ENCODE results near the gene NUB1.

Gene NUB1

DNA sequence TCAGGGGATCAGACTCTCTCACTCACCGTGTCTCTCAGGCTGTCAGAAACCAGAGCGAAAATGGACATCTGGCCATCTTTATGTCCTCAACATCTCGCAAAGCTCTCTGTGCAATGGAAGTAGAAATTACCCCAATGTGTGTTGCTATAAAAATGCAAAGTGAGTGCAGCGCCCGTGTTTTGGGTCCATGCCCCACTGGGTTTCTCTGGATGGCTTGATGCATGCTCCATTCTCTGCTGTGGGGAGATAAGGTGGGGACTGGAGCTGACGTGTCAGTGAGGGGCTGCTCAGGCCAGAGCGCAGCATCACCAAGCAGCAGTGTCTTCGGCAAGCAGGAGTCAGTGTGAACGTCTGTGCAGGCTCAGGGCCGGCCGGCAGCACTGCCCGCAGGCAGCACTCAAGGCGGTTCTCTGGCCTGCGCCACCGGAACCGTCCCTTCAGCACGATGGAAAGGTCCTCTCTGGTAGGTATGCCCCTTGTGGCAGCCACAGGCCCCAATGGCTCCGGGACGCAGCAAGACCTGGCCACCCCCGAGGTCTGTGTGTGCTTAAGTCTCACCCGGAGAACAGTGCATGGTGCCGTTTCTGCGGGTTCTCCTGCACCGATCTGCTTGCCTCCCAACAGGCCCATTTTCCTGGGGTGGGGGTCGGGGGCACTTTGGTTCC, 38.1 kb downstream of the NUB1 start:
- no peak for DNase-seq

DNA sequence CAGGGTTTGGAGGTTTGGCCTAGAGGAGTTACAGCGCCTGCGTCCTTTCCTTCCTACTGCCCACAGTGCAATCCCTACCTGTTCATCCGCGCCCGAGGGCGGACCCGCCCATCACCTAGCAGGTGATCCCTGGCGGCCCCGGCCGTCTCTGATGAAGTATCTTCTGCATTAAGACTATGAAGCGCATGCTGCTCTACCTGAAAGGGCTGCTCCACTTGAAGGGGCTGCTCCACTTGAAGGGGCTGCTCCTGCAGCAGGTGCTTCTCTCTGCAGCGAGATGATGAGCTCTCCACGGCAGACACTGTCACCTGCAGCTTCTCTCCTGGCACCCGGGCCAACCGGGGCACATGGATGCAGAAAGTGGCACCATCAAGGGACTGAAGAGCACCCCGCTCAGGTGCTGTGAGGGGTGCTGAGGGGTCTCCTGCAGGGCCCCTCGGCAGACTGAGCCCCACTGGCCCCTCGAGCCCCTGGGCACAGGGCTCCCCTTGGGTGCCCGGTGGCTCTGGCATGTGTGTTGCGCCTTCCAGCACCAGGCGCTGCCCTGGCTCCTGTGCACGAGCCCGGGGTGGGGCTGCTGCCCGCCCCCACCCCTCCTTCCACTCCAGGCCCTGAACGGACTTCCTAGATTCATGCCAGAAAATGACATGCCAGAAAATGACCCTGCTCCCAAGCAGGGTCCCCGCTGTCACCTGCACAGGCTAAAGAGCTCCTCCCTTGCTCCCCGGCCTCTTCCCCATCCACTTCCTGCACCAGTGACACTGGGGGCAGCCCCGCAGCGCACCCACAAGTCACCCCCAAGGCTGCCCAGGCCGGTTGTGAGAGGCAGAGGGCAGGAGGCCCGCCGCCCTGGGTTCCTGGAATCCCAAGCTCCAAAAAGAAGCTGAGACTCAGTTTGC, 38.8 kb downstream of the NUB1 start:
- no peak for DNase-seq

DNA sequence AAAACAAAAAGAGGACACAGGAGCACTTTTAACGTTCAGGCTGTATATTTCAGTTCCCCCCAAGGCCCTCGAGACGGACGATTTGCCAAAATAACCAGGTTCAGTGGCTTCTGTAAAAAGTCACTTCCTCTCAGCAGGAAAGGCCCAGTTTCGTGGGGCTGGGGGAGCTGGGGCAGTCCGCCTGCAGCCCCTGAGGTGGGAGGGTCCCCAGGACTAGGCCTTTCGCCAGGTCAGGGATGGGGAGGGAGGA, 39.4 kb downstream of the NUB1 start:
- no peak for DNase-seq

DNA sequence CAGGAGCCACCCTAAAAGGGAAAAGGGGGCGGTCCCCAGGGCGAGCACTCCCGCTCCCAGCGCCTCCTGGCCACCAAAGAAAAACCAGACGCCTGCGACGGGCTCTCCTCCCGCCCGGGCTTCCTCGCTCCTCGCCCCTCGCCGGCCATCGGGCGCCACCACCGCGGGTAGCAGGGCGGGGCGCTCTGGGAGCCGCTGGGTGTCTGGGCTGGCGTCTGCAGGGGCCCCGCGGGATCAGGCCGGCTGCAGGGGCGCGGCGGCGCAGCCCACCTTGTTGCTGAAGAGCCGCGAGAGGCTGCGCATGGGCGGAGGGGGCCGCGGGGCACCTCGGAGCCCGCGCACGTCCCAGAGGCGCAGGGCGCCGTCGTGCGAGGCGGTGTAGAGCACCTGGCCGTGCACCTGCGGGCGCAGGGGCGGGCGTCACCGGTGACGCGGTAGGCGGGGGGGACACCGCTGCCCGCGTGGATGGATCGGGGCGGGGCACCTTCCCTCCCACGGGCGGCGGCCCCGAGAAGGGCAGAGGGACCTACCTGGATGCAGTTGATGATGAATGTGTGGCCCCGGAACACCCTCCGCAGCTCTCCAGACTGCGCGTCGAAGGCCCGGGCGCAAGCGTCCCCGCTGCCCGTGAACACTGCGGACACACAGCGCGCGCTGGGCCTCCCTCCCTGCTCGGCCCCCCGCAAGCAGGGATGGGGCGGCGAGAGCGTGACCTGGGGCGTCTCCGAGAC, 39.9 kb downstream of the NUB1 start:
- DNase-seq: no peak

DNA sequence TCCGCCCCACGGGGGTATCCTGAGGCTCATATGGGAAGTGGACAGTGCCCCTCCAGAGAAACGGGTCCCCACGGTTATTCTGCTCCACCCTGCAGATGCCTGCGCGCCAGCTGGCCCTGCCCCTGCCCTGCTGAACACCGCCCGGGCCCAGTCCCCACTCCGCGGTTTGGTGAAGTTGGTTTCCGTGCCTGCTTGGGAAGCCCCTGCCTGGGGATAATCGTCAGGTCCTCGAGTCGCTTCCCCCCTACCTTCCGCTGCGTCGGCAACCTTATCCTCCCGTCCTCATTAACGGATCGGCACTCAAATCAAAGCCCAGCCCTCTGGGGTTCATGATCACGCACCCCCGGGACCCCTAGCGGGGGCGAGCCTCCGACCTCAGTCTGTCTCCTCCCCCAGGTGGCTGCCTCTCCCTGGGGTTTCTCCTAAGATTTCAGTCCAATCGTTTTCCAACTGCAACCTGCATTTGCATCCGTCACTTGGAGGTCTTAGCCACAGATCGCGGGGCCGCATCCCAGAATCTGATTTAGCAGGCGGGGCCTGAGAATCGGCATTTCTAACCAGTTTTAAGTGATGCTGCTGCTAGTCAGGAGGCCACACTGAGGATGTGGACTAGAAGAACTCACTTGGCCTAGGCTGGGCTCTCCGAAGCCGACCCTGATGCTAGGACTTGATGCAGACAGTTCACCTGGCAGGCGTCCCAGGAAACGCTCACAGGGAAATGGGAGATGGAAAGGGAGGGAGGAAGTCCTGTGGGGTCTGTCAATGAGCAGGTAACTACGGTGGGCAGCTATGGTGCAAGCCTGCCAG, 40.7 kb downstream of the NUB1 start:
- no peak for DNase-seq

DNA sequence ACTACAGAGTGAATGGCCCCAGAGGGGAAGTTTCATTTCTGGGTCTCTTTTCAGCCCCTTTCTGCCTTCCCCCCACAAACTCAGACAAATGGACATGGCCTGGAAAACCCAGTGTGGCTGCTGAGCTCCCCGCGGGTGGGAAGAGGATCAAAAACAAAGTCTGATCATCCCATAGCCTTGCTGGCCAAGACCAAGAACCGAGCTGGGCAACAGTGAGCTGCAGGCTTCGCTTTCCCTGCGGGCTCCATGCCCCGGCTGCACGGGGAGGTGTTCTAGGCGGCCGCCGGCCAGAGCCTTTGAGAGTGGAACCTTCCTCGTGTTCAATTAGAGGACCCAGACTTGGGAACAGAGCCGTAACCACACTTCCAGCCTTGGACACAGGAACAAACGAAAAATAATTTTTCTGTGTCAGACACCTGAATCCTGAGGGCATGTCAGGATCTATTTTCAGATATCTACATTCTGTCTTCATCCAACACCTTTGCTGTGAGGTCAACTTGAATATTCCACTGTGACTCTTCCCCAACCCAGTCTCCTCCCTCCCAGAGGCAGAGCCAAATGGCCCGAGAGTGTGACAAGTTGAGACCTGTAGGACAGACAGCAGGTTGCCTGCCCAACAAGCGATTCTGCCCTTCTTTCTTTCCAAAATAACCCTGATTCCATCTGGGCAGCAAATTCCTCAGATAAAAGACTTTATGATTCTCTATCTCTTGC, 42.2 kb downstream of the NUB1 start:
- peak; percentile 9 for DNase-seq

GRCh38 chr7:151384352-151384697, 42.7 kb downstream of the NUB1 start:
- DNase-seq: no peak

DNA sequence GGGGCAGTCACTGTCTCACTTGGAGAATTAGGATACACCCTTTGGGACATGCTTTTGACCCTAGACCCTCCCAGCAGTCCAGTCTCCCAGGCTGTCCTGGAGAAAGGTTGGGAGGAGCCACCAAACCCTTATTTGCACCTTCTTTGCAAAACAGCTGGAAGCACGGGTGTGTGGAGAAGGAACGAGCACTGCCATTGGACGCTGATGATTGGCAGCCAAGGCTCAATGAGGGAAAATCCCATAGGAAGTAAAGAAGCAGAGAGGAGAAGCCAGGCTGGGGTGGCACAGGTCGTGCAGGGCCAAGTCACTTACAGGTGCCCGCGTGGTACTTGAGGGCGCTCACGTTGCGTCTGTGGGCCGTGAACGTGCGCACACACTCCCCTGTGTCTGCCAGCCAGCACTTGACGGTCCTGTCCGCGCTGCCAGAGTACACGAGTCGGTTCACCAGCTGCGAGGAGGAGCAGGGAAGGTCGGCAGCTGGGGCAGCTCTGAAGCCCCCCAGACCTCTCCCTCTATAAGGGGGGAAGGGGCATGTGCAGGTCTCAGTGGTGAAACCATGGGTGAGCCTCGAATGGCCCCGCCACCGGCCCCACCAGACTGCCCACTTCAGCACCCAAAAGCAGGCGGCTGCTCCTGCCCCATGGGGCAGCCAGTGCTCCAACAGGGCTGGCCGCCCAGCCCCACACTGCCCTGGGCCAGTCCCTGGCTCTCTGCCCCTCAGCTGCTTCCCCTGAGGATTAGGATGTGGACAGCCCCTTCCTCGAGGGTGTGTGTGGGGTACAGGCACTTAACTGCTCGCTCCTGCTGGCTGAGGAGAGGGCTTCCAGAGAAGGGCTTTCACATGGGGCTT, 43.4 kb downstream of the NUB1 start:
- DNase-seq: no peak

DNA sequence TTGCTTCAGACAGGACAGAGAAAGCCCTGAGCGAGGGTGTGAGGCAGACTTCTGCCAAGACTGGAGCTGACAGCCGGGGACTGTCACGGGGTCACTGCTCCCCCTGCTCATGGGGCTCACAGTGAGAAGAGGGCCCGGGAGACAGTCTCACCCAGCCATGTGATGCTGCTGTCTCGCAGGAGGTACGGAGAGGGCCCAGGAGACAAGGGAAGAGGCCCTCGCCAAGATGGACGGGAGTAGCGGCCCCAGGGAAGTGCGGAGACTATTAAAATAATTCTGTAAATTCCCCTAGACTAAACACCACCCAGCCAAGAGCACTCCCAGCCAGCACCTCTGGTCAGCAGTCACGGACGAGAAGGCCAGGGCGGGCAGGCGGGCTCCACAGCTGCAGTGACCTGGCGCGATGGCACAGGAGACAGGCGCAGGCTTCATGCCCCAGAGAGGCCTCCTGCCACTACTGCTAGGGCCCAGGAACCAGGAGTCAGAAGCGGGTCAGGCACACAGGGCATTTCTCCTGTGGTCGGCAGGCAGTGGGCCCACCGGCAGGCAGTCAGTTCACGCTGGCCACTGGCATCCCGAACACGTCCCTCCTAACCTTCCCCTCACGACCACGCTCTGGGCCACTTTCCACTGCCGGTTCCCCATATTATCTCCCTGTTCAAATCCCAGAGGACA, 44.2 kb downstream of the NUB1 start:
- DNase-seq: no peak

- DNase-seq: no peak
Measured at GRCh38 chr7:151386301-151387160, 44.9 kb downstream of the NUB1 start.

DNA sequence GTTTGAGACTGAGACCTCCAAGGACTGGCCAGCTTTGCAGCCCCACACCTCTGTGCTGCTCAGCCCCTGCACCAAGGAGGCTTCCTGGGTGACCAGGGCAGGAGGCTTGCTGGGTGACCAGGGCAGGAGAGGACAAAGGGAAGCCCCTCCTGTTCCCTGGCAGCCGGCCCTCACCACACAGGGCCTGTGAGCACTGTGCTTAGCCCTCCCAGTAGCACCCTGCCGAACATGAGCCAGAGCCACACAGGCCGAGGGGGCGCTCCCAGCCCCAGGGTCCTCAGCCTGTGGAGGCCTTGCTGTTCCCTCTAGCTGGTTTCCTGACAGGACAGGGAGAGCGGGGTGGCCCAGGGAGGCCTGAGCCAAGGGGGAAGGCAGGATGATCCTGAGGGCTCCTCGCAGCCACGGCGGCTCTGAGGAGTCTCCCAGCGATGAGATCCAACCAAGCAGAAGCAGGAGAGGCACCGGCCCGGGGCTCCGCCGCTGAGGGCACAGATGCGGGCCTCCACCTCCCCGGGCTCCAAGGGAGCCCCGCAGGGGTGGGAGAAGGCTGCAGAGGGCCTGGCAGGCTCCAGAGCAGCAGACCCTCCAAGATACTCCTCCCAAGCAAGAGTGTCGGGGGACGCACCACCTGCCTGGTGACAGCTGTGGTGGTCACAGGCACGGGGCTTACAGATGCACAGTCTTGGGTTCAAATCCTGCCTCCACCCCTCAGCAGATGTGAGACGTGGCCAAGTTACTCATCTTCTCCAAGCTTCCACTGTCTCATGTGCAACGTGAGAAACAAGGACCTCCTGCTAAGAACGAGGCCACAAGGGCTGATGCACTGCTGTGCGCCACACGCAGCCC, 45.8 kb downstream of the NUB1 start:
- no peak for DNase-seq

DNA sequence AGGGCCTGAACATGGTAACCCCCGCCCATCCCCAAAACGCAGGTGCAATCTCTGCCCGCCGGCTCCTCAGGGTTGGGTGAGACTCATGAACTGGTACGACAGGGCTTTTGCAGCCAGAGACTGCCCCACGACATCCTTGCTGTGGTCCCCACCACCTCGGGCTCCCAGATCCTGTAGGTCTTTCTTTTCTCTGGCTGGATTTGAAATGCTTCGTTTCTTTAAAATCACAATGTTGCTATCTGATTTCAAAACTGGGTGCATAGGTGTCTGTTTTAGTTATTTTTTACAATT, 46.3 kb downstream of the NUB1 start:
- DNase-seq: no peak

- DNase-seq: no peak
Measured at GRCh38 chr7:151388430-151388829, 46.8 kb downstream of the NUB1 start.

- DNase-seq: no peak
Measured at GRCh38 chr7:151389096-151389767, 47.6 kb downstream of the NUB1 start.

DNA sequence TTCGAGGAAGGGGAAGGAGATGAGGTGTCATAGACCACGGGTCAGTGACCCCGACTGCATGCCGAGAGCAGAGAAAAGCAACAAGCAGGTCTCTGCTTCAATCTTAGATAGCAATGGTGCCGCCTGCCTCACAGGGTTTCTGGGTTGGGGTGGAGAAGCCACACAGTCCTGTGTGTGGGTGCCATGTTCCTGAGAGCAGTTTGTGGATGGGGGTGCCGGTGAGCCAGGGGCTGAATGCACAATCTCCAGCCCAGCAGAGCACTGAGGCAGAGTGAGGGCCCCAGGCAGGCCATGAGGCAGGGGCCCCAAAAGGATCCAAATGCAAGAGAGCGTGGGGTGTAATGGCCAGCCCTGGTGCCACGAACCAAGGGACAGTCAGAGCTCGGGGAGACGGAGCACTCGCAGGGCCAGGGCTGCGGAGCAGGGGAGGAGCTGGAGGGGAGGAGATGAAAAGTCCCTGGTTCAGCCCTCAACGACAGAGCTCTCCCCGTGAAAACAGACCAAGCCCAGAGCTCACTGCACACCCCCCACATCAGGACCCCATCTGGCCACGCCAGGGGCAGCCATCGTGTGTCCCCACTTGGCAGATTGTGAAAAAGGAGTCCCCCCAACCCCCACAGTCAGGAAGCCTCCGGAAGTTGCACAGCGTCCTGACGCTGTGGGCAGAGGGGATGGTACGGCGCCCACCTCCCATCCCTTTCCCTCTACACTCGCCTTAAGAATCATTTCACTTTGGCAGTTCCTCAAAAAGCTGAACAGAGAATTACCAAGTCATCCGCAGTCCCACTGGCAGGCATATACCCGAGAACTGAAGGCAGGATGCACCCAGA, 48.4 kb downstream of the NUB1 start:
- no peak for DNase-seq

GRCh38 chr7:151390598-151391357, 49.2 kb downstream of the NUB1 start:
- no peak for DNase-seq

GRCh38 chr7:151391358-151391730, 49.7 kb downstream of the NUB1 start:
- no peak for DNase-seq
